ENCODE results near the gene RNF215.
A peak's percentile ranks its signal among the peaks of the same experiment; 100 is the strongest.

The RNF215 gene

DNA sequence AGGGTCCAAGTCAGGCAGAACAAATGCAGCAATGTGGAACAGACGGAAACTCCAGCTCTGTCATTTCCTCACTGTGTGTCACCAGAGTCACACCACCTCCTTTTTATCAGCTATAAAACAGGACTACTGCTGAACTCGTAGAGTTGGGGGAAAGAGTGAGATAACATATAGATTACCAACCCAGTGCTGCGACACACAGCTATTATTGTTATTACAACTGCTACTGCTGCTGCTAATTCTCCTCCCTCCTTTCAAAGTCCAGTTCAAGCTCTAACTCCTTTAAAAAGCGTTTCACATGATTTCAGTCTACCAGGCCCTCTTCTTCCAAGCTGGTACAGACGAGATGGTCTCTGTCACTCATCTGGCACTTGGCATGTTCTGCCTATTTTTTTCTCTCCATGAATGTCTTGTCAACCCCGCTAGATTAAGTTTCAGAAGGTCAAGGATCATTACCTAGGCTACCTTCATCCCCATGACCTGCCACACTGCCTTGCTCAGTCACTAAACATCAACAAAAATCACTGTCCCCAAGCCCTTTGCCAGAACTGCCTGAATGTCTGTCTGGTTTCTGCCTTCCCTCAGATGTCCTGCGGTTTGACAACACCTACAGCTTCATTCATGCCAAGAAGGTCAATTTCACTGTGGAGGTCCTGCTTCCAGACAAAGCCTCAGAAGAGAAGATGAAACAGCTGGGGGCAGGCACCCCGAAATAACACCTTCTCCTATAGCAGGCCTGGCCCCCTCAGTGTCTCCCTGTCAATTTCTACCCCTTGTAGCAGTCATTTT is 34.7 kb upstream of the RNF215 start:
- peak overlapping the region; percentile 66 for H3K4me3 ChIP-seq (ENCODE audit: low read depth, low read length)
- DNase-seq (ENCODE audit: low read depth), result no peak
- TF ChIP-seq CTCF (IDR thresholded peaks at IDR 0.05; ENCODE audit: control insufficient read depth, extremely low read depth, insufficient read depth), result no peak

GRCh38 chr22:30420347-30421125 is 33.3 kb upstream of the RNF215 start:
- no peak overlapping the region for H3K4me3 ChIP-seq (ENCODE audit: low read depth, low read length)
- no peak for TF ChIP-seq CTCF (IDR thresholded peaks at IDR 0.05; ENCODE audit: control insufficient read depth, extremely low read depth, insufficient read depth)
- DNase-seq (ENCODE audit: low read depth), result no peak

DNA sequence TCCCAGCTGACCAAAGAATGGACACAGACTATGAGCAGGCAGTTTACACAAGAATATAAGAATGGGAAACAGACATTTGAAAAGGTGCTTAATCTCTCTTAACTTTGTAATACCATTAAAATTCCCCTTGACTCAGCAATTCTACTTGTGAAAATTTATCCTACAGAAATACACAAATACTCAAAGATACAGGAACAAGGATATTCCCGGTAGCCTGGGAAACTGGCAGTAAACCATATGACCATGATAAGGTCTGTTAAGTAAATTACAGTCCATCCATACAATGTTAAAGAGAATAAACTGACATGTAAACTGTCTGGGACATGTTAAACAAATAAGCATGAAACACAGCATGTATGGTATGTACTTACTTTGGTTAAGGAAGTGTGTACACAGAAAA is 29.6 kb upstream of the RNF215 start:
- no peak for TF ChIP-seq CTCF (IDR thresholded peaks at IDR 0.05; ENCODE audit: control insufficient read depth, extremely low read depth, insufficient read depth)
- peak overlapping the region; percentile 6; the same call in 1 of the 2 replicates for H3K4me3 ChIP-seq (ENCODE audit: low read depth, low read length)
- peak; percentile 94 for DNase-seq (ENCODE audit: low read depth)

DNA sequence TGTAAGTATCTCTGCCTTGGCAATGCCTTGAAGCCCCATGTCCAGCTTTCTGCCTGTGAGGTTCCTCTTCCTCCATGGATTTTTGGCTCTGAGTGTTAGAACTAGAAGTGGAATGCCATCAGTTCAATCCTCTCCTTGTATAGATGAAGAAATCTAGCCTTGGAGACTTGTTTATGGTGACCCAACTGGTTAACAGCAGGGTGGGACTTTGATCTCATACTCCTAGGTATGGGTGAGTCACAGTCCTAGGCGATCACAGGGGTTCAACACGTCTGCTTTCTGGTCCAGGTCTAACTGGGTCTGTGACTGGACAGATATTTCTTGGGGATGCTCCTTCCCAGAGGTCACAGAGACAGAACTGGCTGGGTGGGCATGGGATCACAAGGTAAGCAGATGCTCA is 29.2 kb upstream of the RNF215 start:
- TF ChIP-seq CTCF (IDR thresholded peaks at IDR 0.05; ENCODE audit: control insufficient read depth, extremely low read depth, insufficient read depth), result no peak
- DNase-seq (ENCODE audit: low read depth), result no peak
- peak overlapping the region; percentile 6; the same call in 1 of the 2 replicates for H3K4me3 ChIP-seq (ENCODE audit: low read depth, low read length)

GRCh38 chr22:30414525-30415047 is 27.4 kb upstream of the RNF215 start:
- H3K4me3 ChIP-seq (ENCODE audit: low read depth, low read length), result no peak overlapping the region
- no peak for DNase-seq (ENCODE audit: low read depth)
- TF ChIP-seq CTCF (IDR thresholded peaks at IDR 0.05; ENCODE audit: control insufficient read depth, extremely low read depth, insufficient read depth), result no peak

GRCh38 chr22:30413745-30414524 is 26.7 kb upstream of the RNF215 start:
- TF ChIP-seq CTCF (IDR thresholded peaks at IDR 0.05; ENCODE audit: control insufficient read depth, extremely low read depth, insufficient read depth), result no peak
- no peak for DNase-seq (ENCODE audit: low read depth)
- no peak overlapping the region for H3K4me3 ChIP-seq (ENCODE audit: low read depth, low read length)
